GM23248 (cell line): ENCODE results near the gene OR6K3. TPM values are rescaled to one million over a fixed set of nuclear protein-coding genes. Genes with fewer than 3 reads are reported as not detected.

ENCODE experiments used
- DNase-seq: peaks from one replicate; pipeline ENCODE4 v3.0.0-alpha.2; 2015
- H2AFZ ChIP-seq: fragments of 200-600 bp; sonication (generic); 2 replicates; pipeline ENCODE4 v1.6.1; 2016; ENCODE audit warnings: antibody characterized with exemption
- H3F3A ChIP-seq: fragments of 200-600 bp; sonication (generic); 2 replicates; pipeline ENCODE4 v1.6.1; 2016; ENCODE audit warnings: mild to moderate bottlenecking, antibody characterized with exemption, mixed run types; ENCODE audit not compliant: insufficient read depth
- H3K27ac ChIP-seq: fragments of 200-600 bp; sonication (generic); 2 replicates; pipeline ENCODE4 v1.5.1; 2016; ENCODE audit warnings: mild to moderate bottlenecking
- H3K27me3 ChIP-seq: fragments of 200-600 bp; sonication (generic); replicated peaks from 2 replicates; pipeline ENCODE4 v1.6.1; 2016; ENCODE audit warnings: mild to moderate bottlenecking; ENCODE audit not compliant: insufficient read depth
- H3K36me3 ChIP-seq: fragments of 200-600 bp; sonication (generic); 2 replicates; pipeline ENCODE4 v1.6.1; 2016; ENCODE audit warnings: low read depth, mild to moderate bottlenecking
- H3K4me1 ChIP-seq: fragments of 200-600 bp; sonication (generic); 2 replicates; pipeline ENCODE4 v1.6.1; 2016; ENCODE audit warnings: mild to moderate bottlenecking; ENCODE audit not compliant: insufficient read depth
- H3K4me2 ChIP-seq: fragments of 200-600 bp; sonication (generic); one replicate; pipeline ENCODE4 v1.6.1; 2016; ENCODE audit warnings: mild to moderate bottlenecking; ENCODE audit not compliant: unreplicated experiment
- H3K4me3 ChIP-seq: fragments of 200-600 bp; sonication (generic); 2 replicates; pipeline ENCODE4 v1.5.1; 2016; ENCODE audit warnings: mild to moderate bottlenecking
- H3K79me2 ChIP-seq: fragments of 200-600 bp; sonication (generic); 2 replicates; pipeline ENCODE4 v1.6.1; 2016; ENCODE audit warnings: mild to moderate bottlenecking; ENCODE audit not compliant: insufficient read depth
- H3K9ac ChIP-seq: fragments of 200-600 bp; sonication (generic); 2 replicates; pipeline ENCODE4 v1.6.1; 2016; ENCODE audit warnings: mild to moderate bottlenecking
- H3K9me2 ChIP-seq: fragments of 200-600 bp; sonication (generic); 2 replicates; pipeline ENCODE4 v1.6.1; 2016; ENCODE audit warnings: mixed run types, mild to moderate bottlenecking, moderate library complexity; ENCODE audit not compliant: insufficient read depth
- H3K9me3 ChIP-seq: fragments of 200-600 bp; sonication (generic); one replicate; pipeline ENCODE4 v1.6.1; 2017; ENCODE audit warnings: low read depth
- H4K20me1 ChIP-seq: fragments of 200-600 bp; sonication (generic); 2 replicates; pipeline ENCODE4 v1.6.0; 2016; ENCODE audit not compliant: insufficient read depth
- EZH2 ChIP-seq: fragments of 200-600 bp; sonication (generic); IDR thresholded peaks from 2 replicates; pipeline ENCODE4 v1.6.1; 2018; ENCODE audit warnings: antibody characterized with exemption, mild to moderate bottlenecking; ENCODE audit not compliant: insufficient read depth, poor library complexity, severe bottlenecking
- EZH2phosphoT487 ChIP-seq: fragments of 200-600 bp; sonication (generic); IDR thresholded peaks from 2 replicates; pipeline ENCODE4 v1.6.1; 2018; ENCODE audit warnings: antibody characterized with exemption, moderate library complexity, mild to moderate bottlenecking, low read depth; ENCODE audit not compliant: insufficient read depth
- WGBS, 2 experiments: methylation state at CpG; one replicate each; pipeline ENCODE4 v1.1.6; 2015 to 2017; ENCODE audit warnings: low lambda C conversion rate in 2 of 2, low coverage in 1 of 2; ENCODE audit errors: missing lambda C conversion rate in 2 of 2; 5-methylcytosine and 5-hydroxymethylcytosine counted together
- in situ Hi-C: fragments of 300-500 bp; cut with MboI; formaldehyde crosslinking; loops from 2 replicates; pipeline ENCODE4 v1.15.0; 2020
- polyA plus RNA-seq: library from polyadenylated mRNA; unstranded; fragments of >200 nt; fragmentation: Nextera tagmentation; extraction: Ambion mirVana; gene quantifications from 2 replicates; pipeline ENCODE4 v1.2.1, GENCODE V29; 2016
- total RNA-seq: library from RNA; depleted of rRNA; stranded (reverse); fragments of >200 nt; shearing (Covaris generic); gene quantifications from 2 replicates; pipeline ENCODE4 v1.2.3, GENCODE V29; 2014

Gene OR6K3
- total and polyA plus RNA-seq, 2 experiments from 2014 or later = not detected

GRCh38 chr1:158685085-158685484 is 35.4 kb downstream of the OR6K3 start:
- no peaks in the 10 kb centered on the region for H3F3A ChIP-seq
- H3K27me3 ChIP-seq = no peaks in the 10 kb centered on the region
- no peaks in the 10 kb centered on the region for H3K4me1 ChIP-seq
- H4K20me1 ChIP-seq = no peaks in the 10 kb centered on the region
- no peak overlapping the region for H3K4me3 ChIP-seq
- H3K9me2 ChIP-seq = no peaks in the 10 kb centered on the region
- WGBS, 2 experiments = 25 to 40% methylated on average over 7 of the region's 7 CpGs
- no peak overlapping the region; the same call in 1 of the 2 replicates for H2AFZ ChIP-seq
- H3K9me3 ChIP-seq = no peaks in the 10 kb centered on the region
- H3K27ac ChIP-seq = no peak overlapping the region
- TF ChIP-seq EZH2 (no peak), EZH2phosphoT487 (no peak)
- no peak overlapping the region for H3K9ac ChIP-seq
- H3K4me2 ChIP-seq = no peak overlapping the region
- H3K79me2 ChIP-seq = no peaks in the 10 kb centered on the region
- no peak for DNase-seq
- in situ Hi-C loops = no loop called here
- H3K36me3 ChIP-seq = no peaks in the 10 kb centered on the region

GRCh38 chr1:158681606-158682005 is 38.9 kb downstream of the OR6K3 start:
- no peak for DNase-seq
- Histone ChIP-seq H3K9ac (no peak overlapping the region), H3K9me2 (no peaks in the 10 kb centered on the region), H3K4me2 (no peak overlapping the region), H3K79me2 (no peaks in the 10 kb centered on the region), H3K27me3 (no peaks in the 10 kb centered on the region), H3K4me1 (no peaks in the 10 kb centered on the region), H2AFZ (no peak overlapping the region), H4K20me1 (no peaks in the 10 kb centered on the region), H3K9me3 (no peaks in the 10 kb centered on the region), H3K4me3 (no peak overlapping the region), H3K27ac (no peak overlapping the region), H3F3A (no peaks in the 10 kb centered on the region), H3K36me3 (no peaks in the 10 kb centered on the region)
- in situ Hi-C loops = no loop called here
- WGBS, 2 experiments = 30 to 35% methylated on average over 2 of the region's 2 CpGs
- TF ChIP-seq EZH2 = no peak
- no peak for TF ChIP-seq EZH2phosphoT487

GRCh38 chr1:158679289-158679688 is 41.2 kb downstream of the OR6K3 start:
- Histone ChIP-seq H3K9me3 (no peaks in the 10 kb centered on the region), H2AFZ (no peak overlapping the region), H3F3A (no peaks in the 10 kb centered on the region), H3K4me2 (no peak overlapping the region), H3K9ac (no peak overlapping the region), H4K20me1 (no peaks in the 10 kb centered on the region), H3K4me3 (no peak overlapping the region), H3K9me2 (no peaks in the 10 kb centered on the region), H3K27me3 (no peaks in the 10 kb centered on the region), H3K36me3 (no peaks in the 10 kb centered on the region), H3K79me2 (no peaks in the 10 kb centered on the region), H3K27ac (no peak overlapping the region), H3K4me1 (no peaks in the 10 kb centered on the region)
- in situ Hi-C loops = no loop called here
- DNase-seq = no peak
- TF ChIP-seq EZH2 (no peak), EZH2phosphoT487 (no peak)
- WGBS, 2 experiments = 13 to 20% methylated on average over 1 of the region's 1 CpG

- DNase-seq = no peak
- Histone ChIP-seq H3K9me2 (no peaks in the 10 kb centered on the region), H3K9me3 (no peaks in the 10 kb centered on the region), H3K79me2 (no peaks in the 10 kb centered on the region), H3K27ac (no peak overlapping the region), H3F3A (no peaks in the 10 kb centered on the region), H4K20me1 (no peaks in the 10 kb centered on the region), H3K27me3 (no peaks in the 10 kb centered on the region), H3K4me2 (no peak overlapping the region), H3K4me3 (no peak overlapping the region), H3K36me3 (no peaks in the 10 kb centered on the region), H3K9ac (no peak overlapping the region), H3K4me1 (no peaks in the 10 kb centered on the region), H2AFZ (no peak overlapping the region)
- WGBS, 2 experiments = 6 to 8% methylated on average over 4 of the region's 4 CpGs
- no peak for TF ChIP-seq EZH2phosphoT487
- TF ChIP-seq EZH2 = no peak
- in situ Hi-C loops = no loop called here
Measured at GRCh38 chr1:158675563-158676323, 44.8 kb downstream of the OR6K3 start.
